Measurements from ENCODE around the gene TTF1. TPM values are rescaled to one million over a fixed set of nuclear protein-coding genes. Genes with fewer than 3 reads are reported as not detected.
A peak's percentile ranks its signal among the peaks of the same experiment; 100 is the strongest.

Gene TTF1
- total RNA-seq, 1 donor from 2014 or later: 4.9 TPM

DNA sequence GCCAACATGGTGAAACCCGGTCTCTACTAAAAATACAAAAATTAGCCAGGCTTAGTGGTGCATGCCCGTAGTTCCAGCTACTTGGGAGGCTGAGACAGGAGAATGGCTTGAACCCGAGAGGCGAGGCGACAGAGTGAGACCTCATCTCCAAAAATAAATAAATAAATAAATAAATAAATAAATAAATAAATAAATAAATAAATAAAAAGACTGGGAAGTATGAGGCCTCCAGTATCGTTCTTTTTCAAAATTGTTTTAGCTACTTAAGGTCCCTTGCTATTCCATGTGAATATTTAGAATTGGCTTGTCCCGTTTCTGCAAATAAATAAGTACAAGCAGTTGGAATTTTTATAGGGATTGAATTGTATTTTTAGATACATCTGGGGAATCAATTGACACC, 48.9 kb downstream of the TTF1 start:
- TF ChIP-seq POLR2AphosphoS5 (IDR thresholded peaks at IDR 0.05; ENCODE audit: insufficient read depth in 1 of 2, low read depth in 1 of 2) (no peak), POLR2A (IDR thresholded peaks at IDR 0.05) (no peak)
- TF ChIP-seq, protein P1, sequence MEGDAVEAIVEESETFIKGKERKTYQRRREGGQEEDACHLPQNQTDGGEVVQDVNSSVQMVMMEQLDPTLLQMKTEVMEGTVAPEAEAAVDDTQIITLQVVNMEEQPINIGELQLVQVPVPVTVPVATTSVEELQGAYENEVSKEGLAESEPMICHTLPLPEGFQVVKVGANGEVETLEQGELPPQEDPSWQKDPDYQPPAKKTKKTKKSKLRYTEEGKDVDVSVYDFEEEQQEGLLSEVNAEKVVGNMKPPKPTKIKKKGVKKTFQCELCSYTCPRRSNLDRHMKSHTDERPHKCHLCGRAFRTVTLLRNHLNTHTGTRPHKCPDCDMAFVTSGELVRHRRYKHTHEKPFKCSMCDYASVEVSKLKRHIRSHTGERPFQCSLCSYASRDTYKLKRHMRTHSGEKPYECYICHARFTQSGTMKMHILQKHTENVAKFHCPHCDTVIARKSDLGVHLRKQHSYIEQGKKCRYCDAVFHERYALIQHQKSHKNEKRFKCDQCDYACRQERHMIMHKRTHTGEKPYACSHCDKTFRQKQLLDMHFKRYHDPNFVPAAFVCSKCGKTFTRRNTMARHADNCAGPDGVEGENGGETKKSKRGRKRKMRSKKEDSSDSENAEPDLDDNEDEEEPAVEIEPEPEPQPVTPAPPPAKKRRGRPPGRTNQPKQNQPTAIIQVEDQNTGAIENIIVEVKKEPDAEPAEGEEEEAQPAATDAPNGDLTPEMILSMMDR (IDR thresholded peaks at IDR 0.05): no peak
- Histone ChIP-seq H3K4me3 (no peak overlapping the region), H3K4me1 (peaks cover 15% of the 10 kb centered on the region), H3K27ac (no peak overlapping the region), H3K9me3 (no peaks in the 10 kb centered on the region), H3K27me3 (no peaks in the 10 kb centered on the region), H3K36me3 (peaks cover 0 to 7% of the 10 kb centered on the region in 2 donors)
- DNase-seq (ENCODE audit: extremely low spot score in 2 of 2): no peak
- intact Hi-C loops (cut with DNase I): no loop called here

DNA sequence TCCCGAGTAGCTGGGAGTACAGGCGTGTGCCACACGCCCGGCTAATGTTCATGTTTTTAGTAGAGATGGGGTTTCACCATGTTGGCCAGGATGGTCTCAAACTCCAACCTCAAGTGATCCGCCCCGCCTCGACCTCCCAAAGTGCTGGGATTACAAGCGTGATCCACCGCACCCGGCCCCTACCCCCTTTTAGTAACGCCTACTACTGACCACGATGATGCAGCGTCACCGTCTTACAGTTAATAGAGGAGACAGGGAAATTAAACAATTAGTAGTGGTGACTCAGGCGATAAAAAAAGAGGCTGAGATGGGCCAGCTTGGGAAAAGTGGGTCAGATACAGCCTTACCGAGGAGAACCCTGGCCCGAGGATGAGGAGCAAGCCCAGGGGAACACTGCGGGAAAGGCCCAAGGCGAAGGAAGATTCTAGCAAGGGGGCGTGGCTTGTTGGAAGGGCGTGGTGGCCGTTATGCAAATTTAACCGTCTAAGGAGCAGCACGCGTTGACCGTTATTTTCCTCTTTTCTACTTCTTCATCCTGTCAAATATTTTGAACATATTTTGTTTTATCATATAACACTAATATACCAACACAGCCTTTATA, 50.2 kb downstream of the TTF1 start:
- DNase-seq (ENCODE audit: extremely low spot score in 2 of 2): no peak
- H3K27ac ChIP-seq: no peak overlapping the region
- TF ChIP-seq POLR2AphosphoS5 (IDR thresholded peaks at IDR 0.05; ENCODE audit: insufficient read depth in 1 of 2, low read depth in 1 of 2): no peak
- TF ChIP-seq, protein P1 (IDR thresholded peaks at IDR 0.05): no peak
- no peak for TF ChIP-seq POLR2A (IDR thresholded peaks at IDR 0.05)
- H3K4me3 ChIP-seq: no peak overlapping the region
- intact Hi-C loops (cut with DNase I): no loop called here
- no peaks in the 10 kb centered on the region for H3K27me3 ChIP-seq
- peaks cover 0 to 17% of the 10 kb centered on the region in 2 donors for H3K36me3 ChIP-seq
- peaks cover 28% of the 10 kb centered on the region for H3K4me1 ChIP-seq
- H3K9me3 ChIP-seq: no peaks in the 10 kb centered on the region

DNA sequence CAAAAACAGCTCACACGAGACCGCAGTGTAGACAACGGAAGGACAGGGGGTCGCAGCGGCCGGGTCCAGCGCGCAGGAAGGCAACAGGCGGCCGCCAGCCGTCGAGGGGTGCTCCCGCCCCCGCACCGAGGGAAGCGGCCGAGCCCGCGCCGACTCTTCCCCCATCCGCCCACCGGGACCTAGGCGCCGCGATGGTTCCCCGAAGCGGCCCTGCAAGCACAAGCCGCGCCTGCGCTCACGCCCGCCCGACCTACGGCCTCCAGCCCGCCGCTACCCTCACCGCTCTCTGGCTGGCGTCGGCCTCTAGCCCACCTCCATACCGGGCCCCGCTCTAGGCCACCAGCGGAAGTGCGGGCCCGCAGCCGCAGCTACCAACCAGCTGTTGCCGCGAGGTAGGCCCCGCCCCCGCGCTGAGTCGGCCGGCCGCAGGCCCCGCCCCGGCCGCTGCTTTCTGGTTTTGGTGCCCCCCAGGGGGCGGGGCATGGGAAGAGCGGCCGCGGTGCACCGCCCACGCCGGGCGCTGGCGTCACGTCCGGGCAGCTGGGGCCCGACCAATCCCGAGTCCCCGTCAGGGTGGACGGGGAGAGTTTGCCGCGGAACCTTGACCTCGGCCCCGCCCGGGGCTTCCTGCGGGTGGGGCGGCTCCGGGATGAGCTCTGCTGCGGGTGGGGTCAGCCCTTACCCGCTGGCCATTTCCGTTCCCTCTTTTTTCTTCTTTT, 51.8 kb downstream of the TTF1 start, which contains the start of gene SETX:
TSS of gene SETX (minus strand) at position 350 of the 719 bp plus-strand sequence. CDS start 5,558 bp downstream, outside the sequence.
- Histone ChIP-seq H3K9me3 (no peaks in the 10 kb centered on the region), H3K36me3 (peaks cover 0 to 21% of the 10 kb centered on the region in 2 donors), H3K27ac (peak within 1 kb of the TSS; percentile 92), H3K27me3 (no peaks in the 10 kb centered on the region), H3K4me3 (peak within 1 kb of the TSS; percentile 77 to 100), H3K4me1 (peaks cover 43% of the 10 kb centered on the region)
- intact Hi-C loops (cut with DNase I): no loop called here
- TF ChIP-seq POLR2AphosphoS5 (IDR thresholded peaks at IDR 0.05; ENCODE audit: insufficient read depth in 1 of 2, low read depth in 1 of 2) (peak; percentile 61 to 80), POLR2A (IDR thresholded peaks at IDR 0.05) (peak in 1 of 2 donors; percentile 81)
- TF ChIP-seq, protein P1 (IDR thresholded peaks at IDR 0.05): no peak
- peak in 1 of 2 donors; percentile 95 for DNase-seq (ENCODE audit: extremely low spot score in 2 of 2)

DNA sequence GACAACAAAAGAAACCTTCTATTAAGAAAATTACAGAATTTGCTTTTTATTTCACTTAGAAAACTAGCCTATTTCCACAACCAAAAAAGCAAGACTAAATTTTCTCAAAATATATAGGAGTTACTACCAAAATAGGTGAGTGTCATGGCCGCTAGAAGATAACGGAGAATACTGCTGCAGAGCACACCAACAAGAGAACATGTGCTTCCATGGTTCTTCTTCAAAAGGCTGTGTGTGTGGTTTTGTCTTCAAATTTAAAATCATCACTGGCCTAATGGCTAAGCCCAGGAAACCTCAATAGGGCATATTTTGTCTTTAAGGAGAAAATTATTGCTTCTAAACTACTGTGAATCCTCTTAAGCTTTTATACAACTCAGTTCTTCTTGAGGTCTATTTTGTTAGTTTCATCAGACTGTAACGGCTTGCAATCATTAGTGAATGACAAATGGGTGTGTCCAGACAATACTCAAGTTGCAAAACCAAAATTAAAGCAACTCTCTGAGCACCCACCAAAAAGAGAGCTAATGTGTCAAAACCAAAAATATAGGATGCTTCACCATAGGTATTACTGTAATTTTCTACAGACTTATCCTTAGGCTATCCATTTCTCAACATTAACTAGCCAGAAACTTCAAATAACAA, 55.1 kb downstream of the TTF1 start:
- intact Hi-C loops (cut with DNase I): no loop called here
- H3K9me3 ChIP-seq: no peaks in the 10 kb centered on the region
- H3K4me1 ChIP-seq: peaks cover 49% of the 10 kb centered on the region
- peak overlapping the region; percentile 16 for H3K27ac ChIP-seq
- no peak for DNase-seq (ENCODE audit: extremely low spot score in 2 of 2)
- TF ChIP-seq POLR2AphosphoS5 (IDR thresholded peaks at IDR 0.05; ENCODE audit: insufficient read depth in 1 of 2, low read depth in 1 of 2): no peak
- TF ChIP-seq POLR2A (IDR thresholded peaks at IDR 0.05): no peak
- TF ChIP-seq, protein P1 (IDR thresholded peaks at IDR 0.05): no peak
- H3K4me3 ChIP-seq: peak overlapping the region in 1 of 2 donors; percentile 3
- peaks cover 0 to 52% of the 10 kb centered on the region in 2 donors for H3K36me3 ChIP-seq
- H3K27me3 ChIP-seq: no peaks in the 10 kb centered on the region

All from vagina (tissue), 2 donors.